Omental fat pad (tissue), 4 donors: ENCODE data around the gene MT1F. TPM values are rescaled to one million over a fixed set of nuclear protein-coding genes. Genes with fewer than 3 reads are reported as not detected.
A peak's percentile ranks its signal among the peaks of the same experiment; 100 is the strongest.
"Not testable (repeated sequence)": the region's sequence is repeated elsewhere in the genome, so short reads cannot be mapped to it uniquely, and the experiment has no call there.

Experiments
- ATAC-seq: fragments of 150-250 bp; one replicate; pipeline ENCODE4 v1.9.1; 2016; ENCODE audit warnings: mild to moderate bottlenecking, moderate library complexity; ENCODE audit not compliant: low FRiP score
- DNase-seq: peaks from one replicate; pipeline ENCODE4 v3.0.0-alpha.2; 2019; ENCODE audit warnings: low spot score
- CTCF ChIP-seq, 3 donors: fragments of 450-650 bp; IDR thresholded peaks; one replicate each; pipeline ENCODE4 v1.5.1; 2016 to 2017; ENCODE audit warnings: antibody characterized with exemption in 3 of 3, mild to moderate bottlenecking in 3 of 3, moderate library complexity in 2 of 3
- total RNA-seq, 4 donors: library from RNA; depleted of rRNA; stranded (reverse); fragments of >200 nt; gene quantifications; one replicate each; pipeline ENCODE4 v1.1.0, GENCODE V29; 2016

Gene MT1F
- total RNA-seq, 4 donors from 2014 or later = 9.8 to 199 (median 43.6) TPM

- DNase-seq (no peak), ATAC-seq (no peak)
- no peak for TF ChIP-seq CTCF (IDR thresholded peaks at IDR 0.05)
Measured at GRCh38 chr16:56653218-56653617, 4.5 kb upstream of the MT1F start.

- ATAC-seq (no peak), DNase-seq (no peak)
- no peak for TF ChIP-seq CTCF (IDR thresholded peaks at IDR 0.05)
Measured at GRCh38 chr16:56658327-56658875, 642 bp downstream of the MT1F start.

- DNase-seq (no peak), ATAC-seq (no peak)
- TF ChIP-seq CTCF (IDR thresholded peaks at IDR 0.05) = no peak
Measured at GRCh38 chr16:56662357-56663354, 4.9 kb downstream of the MT1F start.

GRCh38 chr16:56664506-56664905, 6.7 kb downstream of the MT1F start:
- TF ChIP-seq CTCF (IDR thresholded peaks at IDR 0.05) = no peak
- DNase-seq (no peak), ATAC-seq (no peak)

GRCh38 chr16:56665286-56666261, 7.8 kb downstream of the MT1F start:
- not testable (repeated sequence) for DNase-seq, ATAC-seq

GRCh38 chr16:56667581-56668571, 10.1 kb downstream of the MT1F start, which contains the start of gene MT1G:
Gene MT1G, minus strand, starts transcription at chr16:56668065. Its CDS starts 72 bp downstream, at chr16:56667993.
- no peak for DNase-seq
- TF ChIP-seq CTCF (IDR thresholded peaks at IDR 0.05) = no peak
- ATAC-seq = peak; percentile 83
